Left lung (tissue), 14 donors: ENCODE results near the gene ITGA2. TPM values are rescaled to one million over a fixed set of nuclear protein-coding genes. Genes with fewer than 3 reads are reported as not detected.

Experiments used
- ATAC-seq: fragments of 200-7000 bp; cut with Tn5 transposase; one replicate; pipeline ENCODE4 v1.9.1; 2020; ENCODE audit warnings: moderate library complexity
- DNase-seq, 4 donors: peaks; one replicate each; pipeline ENCODE4 v3.0.0-alpha.2; 2013 to 2020
- H3K27ac ChIP-seq, 2 donors: fragments of 200-600 bp; sonication (generic) in 1 of 2; one replicate each; pipeline versions ENCODE4 v1.5.0 to v1.8.0; 2020 to 2021
- H3K27me3 ChIP-seq, 2 donors: fragments of 200-600 bp; sonication (generic) in 1 of 2; one replicate each; pipeline versions ENCODE4 v1.5.0 to v1.8.0; 2020 to 2021
- H3K36me3 ChIP-seq, 2 donors: fragments of 200-600 bp; sonication (generic) in 1 of 2; one replicate each; pipeline versions ENCODE4 v1.5.0 to v1.8.0; 2020 to 2021
- H3K4me1 ChIP-seq, 2 donors: fragments of 200-600 bp; one replicate each; pipeline ENCODE4 v1.8.0; 2021
- H3K4me3 ChIP-seq, 2 donors: fragments of 200-600 bp; sonication (generic) in 1 of 2; one replicate each; pipeline versions ENCODE4 v1.5.0 to v1.8.0; 2020 to 2021; ENCODE audit warnings: mild to moderate bottlenecking in 1 of 2
- H3K9me3 ChIP-seq, 2 donors: fragments of 200-600 bp; sonication (generic) in 1 of 2; one replicate each; pipeline versions ENCODE4 v1.5.0 to v1.8.0; 2020 to 2021
- intact Hi-C, 2 donors: fragments of 100-400 bp; cut with DNase I; formaldehyde crosslinking; loops; one replicate each; pipeline versions ENCODE4 v1.11.2 to v1.14.2; 2022
- long read RNA-seq, 12 donors: library from polyadenylated mRNA in 2 of 12; unstranded in 2 of 12; transcript quantifications; one replicate each; pipeline ENCODE4 v2.0.0 and lab custom pipeline, GENCODE V29; 2019 to 2026
- polyA plus RNA-seq, 6 donors: library from polyadenylated mRNA; unstranded; fragments of 120-200 nt; gene quantifications; one replicate each; pipeline ENCODE4 v1.2.1, GENCODE V29; 2013; ENCODE audit not compliant: insufficient read length in 6 of 6
- total RNA-seq, 2 donors: library from RNA; stranded (reverse); fragmentation: NEBNext Ultra II Directional; extraction: Animal tissue kit (Norgen Biotek cat#: 25700); gene quantifications; one replicate each; pipeline ENCODE4 v1.2.1, GENCODE V29; 2021
- TF ChIP-seq, protein P1 (sequence below), 2 donors: fragments of 200-600 bp; sonication (generic) in 1 of 2; IDR thresholded peaks; one replicate each; pipeline versions ENCODE4 v1.5.0 to v1.8.0; 2021; ENCODE audit warnings: antibody characterized with exemption in 2 of 2
- donor health status: DM: no; HTN: yes; CAD: no.
- donor health status: DM: no; HTN: no; CAD: no.

The ITGA2 gene
- total RNA-seq (10 to 100 TPM; 32.4 to 44.4 TPM), polyA plus RNA-seq (10 to 100 TPM; 44.0 to 63.0 (median 51.5) TPM)
- long read RNA-seq, donor 1, full-length matches to known transcripts: 7 of 18 reads
- long read RNA-seq, donor 1, partial matches to known transcripts: 11 of 18 reads
- long read RNA-seq, donor 1, other reads (novel, unspliced or antisense): 0 of 18 reads
- long read RNA-seq, donor 2, full-length matches to known transcripts: 1 of 33 reads
- long read RNA-seq, donor 2, partial matches to known transcripts: 12 of 33 reads
- long read RNA-seq, donor 2, other reads (novel, unspliced or antisense): 20 of 33 reads
- long read RNA-seq, donor 3, full-length matches to known transcripts: 1 of 1 reads
- long read RNA-seq, donor 3, partial matches to known transcripts: 0 of 1 reads
- long read RNA-seq, donor 3, other reads (novel, unspliced or antisense): 0 of 1 reads
- long read RNA-seq, donor 4, partial matches to known transcripts: 14 of 14 reads
- long read RNA-seq, donor 4, other reads (novel, unspliced or antisense): 0 of 14 reads
- long read RNA-seq, donor 5, full-length matches to known transcripts: 5 of 117 reads
- long read RNA-seq, donor 5, partial matches to known transcripts: 70 of 117 reads
- long read RNA-seq, donor 5, other reads (novel, unspliced or antisense): 42 of 117 reads
- long read RNA-seq, donor 6, full-length matches to known transcripts: 2 of 7 reads
- long read RNA-seq, donor 6, partial matches to known transcripts: 5 of 7 reads
- long read RNA-seq, donor 6, other reads (novel, unspliced or antisense): 0 of 7 reads
- long read RNA-seq, donor 7, full-length matches to known transcripts: 5 of 5 reads
- long read RNA-seq, donor 7, partial matches to known transcripts: 0 of 5 reads
- long read RNA-seq, donor 7, other reads (novel, unspliced or antisense): 0 of 5 reads
- long read RNA-seq, donor 8, full-length matches to known transcripts: 5 of 5 reads
- long read RNA-seq, donor 8, partial matches to known transcripts: 0 of 5 reads
- long read RNA-seq, donor 8, other reads (novel, unspliced or antisense): 0 of 5 reads
- long read RNA-seq, donor 9: 0 reads
- long read RNA-seq, donor 10, partial matches to known transcripts: 11 of 12 reads
- long read RNA-seq, donor 10, other reads (novel, unspliced or antisense): 1 of 12 reads
- long read RNA-seq, donor 11: 0 reads
- long read RNA-seq, donor 12: 0 reads

DNA sequence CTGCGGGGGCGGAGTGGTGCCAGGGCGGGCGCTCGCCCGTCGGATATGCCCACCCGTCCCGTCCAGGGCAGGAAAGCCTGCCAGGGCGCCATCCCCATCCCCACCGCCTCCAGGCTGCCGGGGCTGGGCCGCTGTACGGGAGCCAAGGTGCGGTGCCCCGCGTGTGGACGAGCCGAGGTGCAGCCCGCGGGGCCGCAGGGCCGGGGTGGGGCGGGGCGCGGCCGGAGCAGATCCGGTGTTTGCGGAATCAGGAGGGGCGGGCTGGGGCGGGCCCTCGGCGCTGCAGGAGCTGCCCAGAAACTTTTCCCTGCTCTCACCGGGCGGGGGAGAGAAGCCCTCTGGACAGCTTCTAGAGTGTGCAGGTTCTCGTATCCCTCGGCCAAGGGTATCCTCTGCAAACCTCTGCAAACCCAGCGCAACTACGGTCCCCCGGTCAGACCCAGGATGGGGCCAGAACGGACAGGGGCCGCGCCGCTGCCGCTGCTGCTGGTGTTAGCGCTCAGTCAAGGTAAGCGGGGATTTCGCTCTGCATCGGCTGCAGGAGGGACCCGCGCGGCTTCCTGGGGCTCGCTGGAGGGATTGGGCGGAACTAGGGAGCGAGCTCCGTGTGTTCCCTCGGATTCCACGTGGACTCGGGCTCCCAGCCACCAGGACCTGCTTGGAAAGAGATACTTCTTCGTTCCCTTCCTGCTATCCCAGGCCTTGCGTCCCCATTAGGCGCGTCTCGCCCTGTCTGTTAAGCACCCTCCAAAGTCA lies at the start of gene ITGA2:
ITGA2 (plus strand) TSS at position 328 of the 756 bp plus-strand sequence; CDS start at position 445, 117 bp downstream.
- Histone ChIP-seq H3K9me3 (no peaks in the 10 kb centered on the region), H3K27ac (peak within 1 kb of the TSS; percentile 71 to 85), H3K4me1 (peaks cover 9 to 41% of the 10 kb centered on the region in 2 donors), H3K27me3 (peaks cover 0 to 26% of the 10 kb centered on the region in 2 donors), H3K36me3 (no peaks in the 10 kb centered on the region), H3K4me3 (peak within 1 kb of the TSS; percentile 62 to 67)
- intact Hi-C loops: no loop called here
- peak; percentile 85 for ATAC-seq
- TF ChIP-seq, protein P1, sequence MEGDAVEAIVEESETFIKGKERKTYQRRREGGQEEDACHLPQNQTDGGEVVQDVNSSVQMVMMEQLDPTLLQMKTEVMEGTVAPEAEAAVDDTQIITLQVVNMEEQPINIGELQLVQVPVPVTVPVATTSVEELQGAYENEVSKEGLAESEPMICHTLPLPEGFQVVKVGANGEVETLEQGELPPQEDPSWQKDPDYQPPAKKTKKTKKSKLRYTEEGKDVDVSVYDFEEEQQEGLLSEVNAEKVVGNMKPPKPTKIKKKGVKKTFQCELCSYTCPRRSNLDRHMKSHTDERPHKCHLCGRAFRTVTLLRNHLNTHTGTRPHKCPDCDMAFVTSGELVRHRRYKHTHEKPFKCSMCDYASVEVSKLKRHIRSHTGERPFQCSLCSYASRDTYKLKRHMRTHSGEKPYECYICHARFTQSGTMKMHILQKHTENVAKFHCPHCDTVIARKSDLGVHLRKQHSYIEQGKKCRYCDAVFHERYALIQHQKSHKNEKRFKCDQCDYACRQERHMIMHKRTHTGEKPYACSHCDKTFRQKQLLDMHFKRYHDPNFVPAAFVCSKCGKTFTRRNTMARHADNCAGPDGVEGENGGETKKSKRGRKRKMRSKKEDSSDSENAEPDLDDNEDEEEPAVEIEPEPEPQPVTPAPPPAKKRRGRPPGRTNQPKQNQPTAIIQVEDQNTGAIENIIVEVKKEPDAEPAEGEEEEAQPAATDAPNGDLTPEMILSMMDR (IDR thresholded peaks at IDR 0.05): no peak
- DNase-seq: peak; percentile 30 to 88 (median 55)

DNA sequence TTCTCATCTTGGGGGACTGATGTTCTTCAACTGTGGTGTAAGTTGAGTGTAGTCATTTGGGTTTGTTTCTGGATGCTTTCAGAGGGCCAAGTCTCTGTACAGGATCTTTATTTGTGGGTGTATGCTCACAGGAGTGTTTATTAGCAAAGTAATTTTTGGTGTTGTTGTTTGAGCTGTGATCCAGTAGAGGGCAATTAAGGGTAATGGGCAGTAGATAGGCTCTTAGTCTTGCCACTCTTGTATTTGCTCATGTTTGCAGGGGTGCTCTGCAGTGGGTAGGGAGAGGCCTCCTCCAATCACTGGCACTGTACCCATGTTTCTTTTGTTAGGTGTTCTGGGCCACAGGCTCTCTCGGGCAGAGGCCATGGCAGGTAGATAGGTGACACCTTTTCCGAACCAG lies 45.9 kb upstream of the ITGA2 start:
- peaks cover 0 to 7% of the 10 kb centered on the region in 2 donors for H3K36me3 ChIP-seq
- intact Hi-C loops: no loop called here
- H3K27ac ChIP-seq: no peak overlapping the region
- DNase-seq: no peak
- no peak overlapping the region for H3K4me3 ChIP-seq
- peaks cover 0 to 10% of the 10 kb centered on the region in 2 donors for H3K4me1 ChIP-seq
- H3K27me3 ChIP-seq: no peaks in the 10 kb centered on the region
- no peaks in the 10 kb centered on the region for H3K9me3 ChIP-seq
- TF ChIP-seq, protein P1 (IDR thresholded peaks at IDR 0.05): no peak
- no peak for ATAC-seq

DNA sequence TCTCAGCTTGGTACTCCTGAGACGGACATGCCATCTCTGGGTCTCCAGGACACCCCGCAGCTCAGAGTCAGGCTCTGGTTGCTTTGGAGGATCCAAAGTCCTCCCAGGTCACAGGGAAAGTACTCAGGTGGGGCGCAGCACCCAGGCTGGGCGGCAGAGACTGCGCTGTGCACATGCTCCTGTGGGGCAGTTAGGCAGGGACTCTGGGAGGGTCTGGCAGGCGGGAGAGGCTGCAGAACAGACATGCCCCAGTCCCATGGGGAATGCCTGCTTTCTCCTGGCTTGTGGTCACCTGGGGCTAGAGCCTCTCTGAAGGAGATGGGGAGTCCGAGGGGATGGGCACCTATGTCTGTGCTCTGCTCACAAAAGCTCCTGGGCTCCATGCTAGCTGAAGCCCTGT lies 45.3 kb upstream of the ITGA2 start:
- H3K4me3 ChIP-seq: no peak overlapping the region
- peaks cover 0 to 14% of the 10 kb centered on the region in 2 donors for H3K4me1 ChIP-seq
- ATAC-seq (no peak), DNase-seq (peak in 1 of 4 donors; percentile 54)
- H3K9me3 ChIP-seq: no peaks in the 10 kb centered on the region
- no peaks in the 10 kb centered on the region for H3K27me3 ChIP-seq
- intact Hi-C loops: no loop called here
- peaks cover 0 to 7% of the 10 kb centered on the region in 2 donors for H3K36me3 ChIP-seq
- H3K27ac ChIP-seq: no peak overlapping the region
- TF ChIP-seq, protein P1 (IDR thresholded peaks at IDR 0.05): no peak

DNA sequence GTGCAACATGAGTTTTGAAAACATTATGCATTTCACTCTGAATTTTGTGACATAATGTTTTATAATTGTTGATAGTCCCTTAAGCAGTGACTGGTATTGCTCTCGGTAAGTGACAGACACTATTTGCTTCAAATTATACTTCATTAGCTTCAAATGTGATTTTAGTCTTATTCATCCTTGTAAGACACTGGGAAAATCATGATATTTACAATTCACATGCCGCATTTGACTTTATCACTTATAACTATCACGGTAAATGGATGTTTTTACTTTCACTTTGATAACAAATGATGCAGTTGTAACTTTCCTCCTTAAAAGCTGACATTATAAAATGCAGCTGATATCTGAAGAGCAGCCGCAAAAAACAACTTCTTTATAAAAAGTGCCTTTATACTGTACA lies 44.1 kb upstream of the ITGA2 start:
- no peaks in the 10 kb centered on the region for H3K9me3 ChIP-seq
- no peak overlapping the region for H3K27ac ChIP-seq
- intact Hi-C loops: loop anchor here in 1 of 2 donors (5.0 kb wide), 1 partner anchor 152 kb away; no protein-coding TSS in a partner anchor
- TF ChIP-seq, protein P1 (IDR thresholded peaks at IDR 0.05): no peak
- no peak for DNase-seq
- no peak for ATAC-seq
- no peak overlapping the region for H3K4me3 ChIP-seq
- H3K27me3 ChIP-seq: no peaks in the 10 kb centered on the region
- peaks cover 0 to 4% of the 10 kb centered on the region in 2 donors for H3K36me3 ChIP-seq
- H3K4me1 ChIP-seq: peaks cover 0 to 15% of the 10 kb centered on the region in 2 donors
